ENCODE data around the gene LOC128125822.

LOC128125822 gene

GRCh38 chr6:63556369-63556768, 15.9 kb upstream of the LOC128125822 start:
- no peak for DNase-seq (ENCODE audit: low read depth in 2 of 2)

DNA sequence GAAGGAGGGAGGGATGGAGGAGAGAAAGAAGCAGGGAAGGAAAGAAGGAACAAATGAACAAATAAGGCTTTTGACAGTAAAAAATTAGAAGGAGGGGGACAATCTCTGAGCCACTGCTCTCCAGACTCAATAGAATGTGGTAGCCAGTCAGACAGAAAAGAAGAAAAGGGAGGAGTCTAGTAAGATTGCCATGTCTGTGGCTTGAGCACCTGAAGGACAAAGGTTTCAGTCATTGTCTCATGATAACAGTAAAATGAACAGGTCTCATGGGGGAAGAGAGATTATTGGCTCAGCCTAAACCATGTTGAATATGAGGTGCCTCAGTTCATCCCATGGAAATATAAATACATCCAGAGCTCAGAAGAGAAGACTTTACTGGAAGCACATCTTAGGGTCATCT, 14.0 kb upstream of the LOC128125822 start:
- DNase-seq (ENCODE audit: low read depth in 2 of 2): no peak

DNA sequence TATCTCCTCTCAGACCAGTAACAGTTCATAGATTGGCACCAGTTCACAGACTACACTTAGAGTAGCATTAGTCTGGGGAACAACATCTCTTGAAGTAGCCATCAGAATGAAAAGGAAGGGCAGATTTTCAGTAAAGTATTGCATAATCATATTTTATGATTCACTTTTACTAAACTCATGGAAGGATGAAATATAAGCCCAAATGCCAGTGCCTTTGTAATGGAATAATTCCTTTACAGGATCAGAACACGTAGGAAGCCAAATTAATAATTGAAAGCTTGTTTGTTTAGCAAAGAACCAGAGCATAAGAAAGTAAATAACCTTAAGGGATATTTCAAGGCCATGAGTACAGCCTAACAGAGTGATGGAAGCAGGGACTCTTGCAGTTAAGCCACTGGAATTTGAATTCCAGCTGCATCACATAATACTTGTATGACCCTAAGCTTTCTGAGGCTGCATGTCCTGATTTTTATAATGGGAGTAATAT, 11.4 kb upstream of the LOC128125822 start:
- no peak for DNase-seq (ENCODE audit: low read depth in 2 of 2)

- DNase-seq (ENCODE audit: low read depth in 2 of 2): no peak
These were observed 11.0 kb upstream of the LOC128125822 start for GRCh38 chr6:63561288-63561687.

DNA sequence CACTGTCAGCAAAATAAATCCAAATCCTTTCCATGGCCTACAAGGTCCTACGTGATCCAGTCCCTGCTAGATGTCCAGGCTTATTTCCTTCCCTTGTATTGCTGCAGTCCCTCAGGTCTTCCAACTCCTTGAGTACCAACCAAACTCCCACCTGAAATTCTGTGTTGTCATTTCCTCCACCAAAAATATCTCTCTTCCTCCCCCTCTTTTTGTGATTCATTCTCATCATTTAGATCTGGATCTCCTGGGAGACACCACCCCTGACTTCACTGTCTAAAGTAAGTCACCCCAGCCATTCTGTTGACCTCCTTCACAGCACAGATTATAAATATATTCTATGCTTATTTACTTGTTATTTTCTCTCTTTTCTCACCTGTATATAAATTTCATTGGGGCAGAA, 9.0 kb upstream of the LOC128125822 start:
- no peak for DNase-seq (ENCODE audit: low read depth in 2 of 2)

GRCh38 chr6:63565058-63565726, 7.1 kb upstream of the LOC128125822 start:
- no peak for DNase-seq (ENCODE audit: low read depth in 2 of 2)

DNA sequence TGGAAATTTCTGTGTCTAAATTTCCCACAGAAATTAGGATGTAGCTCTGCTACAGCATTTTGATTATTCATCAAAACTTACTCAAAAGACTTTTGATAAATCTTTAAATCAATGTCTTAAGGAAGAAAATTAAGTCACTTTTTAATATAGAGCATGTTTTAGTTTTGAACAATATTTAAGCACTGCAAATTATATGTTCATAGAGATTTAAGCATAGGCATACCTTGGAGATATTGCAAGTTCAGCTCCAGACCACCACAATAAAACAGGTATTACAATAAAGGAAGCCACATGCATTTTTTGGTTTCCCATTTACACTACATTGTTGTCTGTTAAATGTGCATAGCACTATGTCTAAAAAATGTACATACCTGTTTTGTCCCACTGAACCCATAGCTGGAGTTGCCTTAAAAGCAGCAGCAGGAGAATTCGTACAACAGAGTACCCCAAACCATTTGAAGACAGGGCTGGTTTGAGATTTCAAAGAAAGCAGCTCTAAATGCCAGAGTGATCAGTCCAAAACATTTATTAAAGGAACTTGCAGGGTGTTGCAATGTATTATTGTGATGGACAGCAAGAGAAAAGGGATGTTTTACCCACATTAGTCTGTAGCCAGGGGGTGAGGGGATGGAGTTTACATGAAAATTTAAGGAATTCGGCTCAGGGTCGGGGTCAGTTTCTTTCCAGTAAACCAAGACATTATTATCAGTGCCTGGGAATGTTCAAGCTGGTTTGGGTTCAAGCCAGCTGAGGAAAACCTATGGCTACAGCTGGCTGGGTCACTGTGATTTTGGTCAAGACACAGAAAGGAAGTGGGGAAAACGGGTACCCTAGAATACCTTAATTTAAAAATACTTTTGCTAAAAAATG, 6.3 kb upstream of the LOC128125822 start:
- DNase-seq (ENCODE audit: low read depth in 2 of 2): no peak

DNA sequence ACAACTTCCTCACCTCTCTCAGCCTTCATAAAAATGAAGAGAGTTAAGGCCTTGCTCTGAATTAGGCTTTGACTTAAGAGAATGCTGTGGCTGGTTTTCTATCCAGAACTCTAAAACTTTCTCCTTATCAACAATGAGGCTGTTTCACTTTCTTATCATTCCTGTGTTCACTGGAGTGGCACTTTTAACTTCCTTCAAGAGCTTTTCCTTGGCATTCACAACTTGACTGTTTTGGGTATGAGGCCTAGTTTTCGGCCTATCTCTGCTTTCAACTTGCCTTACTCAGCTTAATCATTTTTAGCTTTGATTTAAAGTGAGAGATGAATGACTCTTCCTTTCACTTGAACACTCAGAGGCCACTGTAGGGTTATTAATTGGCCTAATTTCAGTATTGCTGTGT, 4.3 kb upstream of the LOC128125822 start:
- no peak for DNase-seq (ENCODE audit: low read depth in 2 of 2)

- peak in 1 of 2 donors; percentile 17 for DNase-seq (ENCODE audit: low read depth in 2 of 2)
These were observed 778 bp upstream of the LOC128125822 start for GRCh38 chr6:63571361-63572043.

- no peak for DNase-seq (ENCODE audit: low read depth in 2 of 2)
These were observed 431 bp downstream of the LOC128125822 start for GRCh38 chr6:63572747-63573075.

GRCh38 chr6:63573076-63573898, 1.0 kb downstream of the LOC128125822 start:
- peak; percentile 7 to 31 for DNase-seq (ENCODE audit: low read depth in 2 of 2)

GRCh38 chr6:63573899-63574553, 1.7 kb downstream of the LOC128125822 start:
- no peak for DNase-seq (ENCODE audit: low read depth in 2 of 2)

DNA sequence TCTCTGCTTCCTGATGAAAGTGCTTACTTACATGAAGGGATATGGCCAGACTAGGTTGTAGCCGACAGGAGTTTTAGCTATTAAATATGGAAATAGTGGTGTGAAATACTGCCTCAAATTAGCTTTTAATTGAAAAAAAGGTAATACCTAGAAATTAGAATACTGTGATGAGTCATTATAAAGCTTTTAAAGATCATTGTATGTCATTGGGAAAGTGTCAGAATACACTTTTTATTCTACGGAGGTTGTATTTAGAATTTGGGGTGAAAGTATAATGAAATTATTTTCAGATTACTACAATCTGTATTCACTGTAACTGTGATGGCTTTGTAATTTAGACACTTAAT, 2.2 kb downstream of the LOC128125822 start:
- DNase-seq (ENCODE audit: low read depth in 2 of 2): no peak

- no peak for DNase-seq (ENCODE audit: low read depth in 2 of 2)
These were observed 4.0 kb downstream of the LOC128125822 start for GRCh38 chr6:63576147-63576772.

GRCh38 chr6:63576985-63577712, 4.9 kb downstream of the LOC128125822 start:
- DNase-seq (ENCODE audit: low read depth in 2 of 2): no peak

- DNase-seq (ENCODE audit: low read depth in 2 of 2): no peak
These were observed 6.5 kb downstream of the LOC128125822 start for GRCh38 chr6:63578757-63579156.

DNA sequence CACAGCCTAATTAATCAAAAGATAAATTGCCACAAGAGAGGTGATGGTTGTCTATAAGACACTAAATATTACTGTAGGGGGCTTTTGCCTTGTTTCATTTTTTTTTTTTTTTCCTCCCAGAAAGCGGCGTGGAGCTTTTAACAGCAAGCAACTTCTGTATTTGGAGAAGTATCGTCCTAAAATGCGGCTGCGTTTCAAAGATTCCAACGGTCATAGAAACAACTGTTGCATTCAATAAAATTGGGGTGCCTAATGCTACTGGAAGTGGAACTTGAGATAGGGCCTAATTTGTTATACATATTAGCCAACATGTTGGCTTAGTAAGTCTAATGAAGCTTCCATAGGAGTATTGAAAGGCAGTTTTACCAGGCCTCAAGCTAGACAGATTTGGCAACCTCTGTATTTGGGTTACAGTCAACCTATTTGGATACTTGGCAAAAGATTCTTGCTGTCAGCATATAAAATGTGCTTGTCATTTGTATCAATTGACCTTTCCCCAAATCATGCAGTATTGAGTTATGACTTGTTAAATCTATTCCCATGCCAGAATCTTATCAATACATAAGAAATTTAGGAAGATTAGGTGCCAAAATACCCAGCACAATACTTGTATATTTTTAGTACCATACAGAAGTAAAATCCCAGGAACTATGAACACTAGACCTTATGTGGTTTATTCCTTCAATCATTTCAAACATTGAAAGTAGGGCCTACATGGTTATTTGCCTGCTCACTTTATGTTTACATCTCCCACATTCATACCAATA, 7.8 kb downstream of the LOC128125822 start:
- DNase-seq (ENCODE audit: low read depth in 2 of 2): no peak

DNA sequence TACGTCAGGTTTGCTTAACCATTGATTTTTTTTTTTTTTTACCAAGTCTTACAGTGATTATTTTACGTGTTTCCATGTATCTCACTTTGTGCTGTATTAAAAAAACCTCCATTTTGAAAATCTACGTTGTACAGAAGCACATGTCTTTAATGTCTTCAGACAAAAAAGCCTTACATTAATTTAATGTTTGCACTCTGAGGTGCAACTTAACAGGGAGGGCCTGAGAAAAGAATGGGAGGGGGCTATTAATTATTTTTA, 8.4 kb downstream of the LOC128125822 start:
- DNase-seq (ENCODE audit: low read depth in 2 of 2): no peak

DNA sequence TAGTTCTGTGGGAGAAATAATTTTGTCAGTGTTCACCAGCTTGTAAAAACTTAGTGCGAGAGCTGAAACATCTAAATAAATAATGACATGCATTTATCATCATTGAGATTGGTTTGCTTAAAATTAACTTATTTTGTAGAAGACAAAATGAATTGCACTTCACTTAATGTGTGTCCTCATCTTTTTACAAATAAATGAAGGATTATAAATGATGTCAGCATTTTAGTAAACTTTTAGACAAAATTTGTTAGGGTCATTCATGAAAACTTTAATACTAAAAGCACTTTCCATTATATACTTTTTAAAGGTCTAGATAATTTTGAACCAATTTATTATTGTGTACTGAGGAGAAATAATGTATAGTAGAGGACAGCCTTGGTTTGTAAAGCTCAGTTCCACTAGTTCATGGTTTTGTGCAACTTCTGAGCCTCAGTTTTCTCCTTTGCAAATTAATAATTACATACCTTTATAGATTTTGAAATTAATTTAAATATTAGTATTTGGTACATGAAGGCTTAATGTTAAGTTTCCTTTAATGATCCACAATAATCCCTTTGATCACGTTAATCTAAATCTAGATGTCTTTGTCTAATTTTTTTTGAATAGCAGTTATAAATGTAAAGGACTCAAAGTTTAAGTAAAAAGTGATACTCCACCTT, 9.2 kb downstream of the LOC128125822 start:
- no peak for DNase-seq (ENCODE audit: low read depth in 2 of 2)
